Chondrocyte (in vitro differentiated cells): ENCODE results near the gene DPP10. TPM values are rescaled to one million over a fixed set of nuclear protein-coding genes. Genes with fewer than 3 reads are reported as not detected.

ENCODE experiments used
- DNase-seq: peaks from one replicate; pipeline ENCODE4 v3.0.0; 2021; ENCODE audit warnings: mixed read lengths, low spot score
- H3K27ac Mint-ChIP-seq: one replicate; pipeline ENCODE4 v1.8.0; 2021; ENCODE audit warnings: mild to moderate bottlenecking, moderate library complexity, mixed read lengths; ENCODE audit not compliant: unreplicated experiment
- H3K27me3 Mint-ChIP-seq: 2 replicates; pipeline ENCODE4 v1.8.0; 2021; ENCODE audit warnings: low read depth, mixed read lengths
- H3K36me3 Mint-ChIP-seq: 2 replicates; pipeline ENCODE4 v1.8.0; 2021; ENCODE audit warnings: low read depth, mixed read lengths
- H3K4me1 Mint-ChIP-seq: 2 replicates; pipeline ENCODE4 v1.8.0; 2021; ENCODE audit warnings: low read depth, mild to moderate bottlenecking, mixed read lengths
- H3K4me3 Mint-ChIP-seq: one replicate; pipeline ENCODE4 v1.8.0; 2021; ENCODE audit warnings: mild to moderate bottlenecking, moderate library complexity, mixed read lengths; ENCODE audit not compliant: unreplicated experiment
- H3K9me3 Mint-ChIP-seq: 2 replicates; pipeline ENCODE4 v1.8.0; 2021; ENCODE audit warnings: low read depth, mixed read lengths
- CTCF ChIP-seq: fragments of 200-600 bp; sonication (generic); IDR thresholded peaks from 2 replicates; pipeline ENCODE4 v1.5.0; 2021; ENCODE audit warnings: antibody characterized with exemption, mild to moderate bottlenecking, moderate library complexity
- total RNA-seq: library from RNA; stranded (reverse); gene quantifications from 3 replicates; pipeline ENCODE4 v1.2.1, GENCODE V29; 2021

Gene DPP10
- total RNA-seq, 1 donor from 2014 or later = not detected

- Mint-ChIP-seq H3K4me3 (no peak overlapping the region), H3K4me1 (no peaks in the 10 kb centered on the region), H3K36me3 (no peaks in the 10 kb centered on the region), H3K9me3 (peaks cover 8% of the 10 kb centered on the region), H3K27ac (no peak overlapping the region), H3K27me3 (no peaks in the 10 kb centered on the region)
- DNase-seq = no peak
- no peak for TF ChIP-seq CTCF
Observed at GRCh38 chr2:115867024-115867423, 1424.6 kb downstream of the DPP10 start.

DNA sequence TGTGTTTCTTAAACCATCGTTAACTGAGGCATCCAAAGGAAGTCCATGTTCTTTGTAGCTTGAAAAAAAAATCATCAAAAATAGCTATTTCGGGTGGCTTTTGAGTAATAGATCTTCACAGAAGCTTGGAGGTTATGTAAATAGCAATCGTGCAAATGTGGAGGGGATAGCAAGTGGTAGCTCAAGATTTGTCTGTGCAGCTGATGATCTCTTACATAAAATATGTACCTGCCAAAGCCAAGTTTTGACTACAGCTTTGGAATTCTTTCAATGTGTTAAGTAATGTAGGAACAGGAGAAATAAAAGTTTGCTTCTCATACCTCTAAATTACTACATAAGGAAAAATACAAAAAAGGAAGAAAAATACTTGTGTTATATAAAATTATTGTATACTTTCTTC, 1432.0 kb downstream of the DPP10 start:
- no peaks in the 10 kb centered on the region for H3K36me3 Mint-ChIP-seq
- no peaks in the 10 kb centered on the region for H3K4me1 Mint-ChIP-seq
- H3K27ac Mint-ChIP-seq = no peak overlapping the region
- no peaks in the 10 kb centered on the region for H3K27me3 Mint-ChIP-seq
- TF ChIP-seq CTCF = no peak
- H3K9me3 Mint-ChIP-seq = peaks cover 15% of the 10 kb centered on the region
- no peak overlapping the region for H3K4me3 Mint-ChIP-seq
- DNase-seq = no peak

DNA sequence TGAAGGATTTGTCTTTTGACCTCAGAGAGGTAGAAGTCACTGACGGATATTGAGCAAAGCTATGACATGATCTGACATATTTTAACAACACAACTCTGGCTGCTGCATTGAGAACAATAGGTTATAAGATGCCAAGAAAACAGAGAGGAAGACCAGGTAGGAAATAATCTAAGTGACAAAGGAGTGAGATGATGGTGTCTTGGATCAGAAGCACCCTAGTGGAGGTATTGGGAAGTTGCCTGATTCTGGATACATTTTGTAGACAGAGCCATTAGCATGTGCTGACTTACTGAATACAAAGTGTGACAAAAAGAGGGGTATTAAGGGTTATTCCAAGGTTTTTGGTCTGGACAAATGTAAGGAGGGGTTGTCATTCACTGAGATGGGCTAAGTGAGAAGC, 1438.1 kb downstream of the DPP10 start:
- TF ChIP-seq CTCF = no peak
- no peak overlapping the region for H3K4me3 Mint-ChIP-seq
- no peaks in the 10 kb centered on the region for H3K27me3 Mint-ChIP-seq
- H3K4me1 Mint-ChIP-seq = no peaks in the 10 kb centered on the region
- no peak overlapping the region for H3K27ac Mint-ChIP-seq
- DNase-seq = no peak
- H3K9me3 Mint-ChIP-seq = peaks cover 3% of the 10 kb centered on the region
- no peaks in the 10 kb centered on the region for H3K36me3 Mint-ChIP-seq

DNA sequence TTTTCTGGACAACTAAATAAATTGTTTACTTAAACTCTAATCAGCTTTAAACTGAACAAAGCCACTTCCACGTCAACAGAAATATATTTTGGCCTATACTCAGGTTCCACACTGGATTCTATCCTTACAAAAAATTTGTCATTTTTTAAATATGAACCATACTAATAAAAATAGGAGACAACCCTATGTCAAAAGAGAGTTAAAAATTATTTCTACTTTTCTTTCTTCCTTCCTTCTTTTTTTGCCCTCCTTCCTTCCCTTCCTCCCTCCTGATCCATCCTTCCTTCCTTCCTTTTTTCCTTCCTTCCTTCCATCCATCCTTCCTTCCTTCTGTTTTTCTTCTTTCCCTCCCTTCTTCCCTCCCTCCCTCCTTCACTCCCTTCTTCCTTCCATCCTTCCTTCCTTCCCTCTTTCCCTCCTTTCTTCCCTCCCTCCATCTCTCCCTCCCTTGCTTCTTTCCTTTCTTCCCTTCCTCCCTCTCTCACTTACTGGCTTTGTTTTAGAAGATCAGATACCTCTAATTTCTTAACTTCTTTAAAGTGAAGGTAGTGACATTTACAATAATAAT, 1444.9 kb downstream of the DPP10 start:
- Mint-ChIP-seq H3K27me3 (no peaks in the 10 kb centered on the region), H3K27ac (no peak overlapping the region), H3K4me3 (no peak overlapping the region), H3K4me1 (no peaks in the 10 kb centered on the region), H3K9me3 (peaks cover 27% of the 10 kb centered on the region), H3K36me3 (no peaks in the 10 kb centered on the region)
- TF ChIP-seq CTCF = no peak
- no peak for DNase-seq
